NOMO-1 treated with dmso at 0.1 percent for 144 hours (cell line): ENCODE measurements around the gene POLR2I.
"Not testable (repeated sequence)": the region's sequence is repeated elsewhere in the genome, so short reads cannot be mapped to it uniquely, and the experiment has no call there.

Experiments
- DNase-seq: peaks from one replicate; lab custom pipeline; 2025; ENCODE audit not compliant: unreplicated experiment; lab: John Stamatoyannopoulos, UW

The POLR2I gene

DNA sequence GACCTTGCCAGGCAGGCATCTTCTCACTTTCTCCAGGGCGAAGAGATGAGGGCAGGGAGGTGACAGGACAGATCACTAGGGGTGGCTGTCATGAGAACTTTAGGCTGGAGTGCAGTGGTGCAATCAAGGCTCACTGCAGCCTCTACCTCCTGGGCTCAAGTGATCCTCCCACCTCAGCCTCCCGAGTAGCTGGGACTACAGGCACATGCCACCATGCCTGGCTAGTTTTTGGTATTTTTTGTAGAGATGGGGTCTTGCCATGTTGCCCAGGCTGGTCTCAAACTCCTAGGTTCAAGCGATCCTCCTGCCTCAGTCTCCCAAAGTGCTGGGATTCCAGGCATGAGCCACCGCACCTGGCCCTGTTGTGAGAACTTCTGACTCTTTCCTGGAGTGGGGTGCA is 20.2 kb upstream of the POLR2I start:
- not testable (repeated sequence) for DNase-seq

DNA sequence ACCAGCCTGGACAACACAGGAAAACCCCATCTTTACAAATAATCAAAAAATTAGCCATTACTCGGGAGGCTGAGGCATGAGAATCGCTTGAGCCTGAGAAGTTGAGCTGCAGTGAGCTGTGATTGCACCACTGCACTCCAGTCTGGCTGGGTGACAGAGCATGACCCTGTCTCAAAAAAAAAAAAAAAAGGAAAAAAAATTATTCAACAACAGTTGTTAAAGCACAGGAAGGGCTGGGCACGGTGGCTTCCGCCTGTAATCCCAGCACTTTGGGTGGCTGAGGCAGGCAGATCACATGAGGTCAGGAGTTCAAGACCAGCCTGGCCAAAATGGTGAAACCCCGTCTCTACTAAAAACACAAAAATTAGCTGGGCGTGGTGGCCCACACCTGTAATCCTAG is 16.5 kb upstream of the POLR2I start:
- not testable (repeated sequence) for DNase-seq

DNA sequence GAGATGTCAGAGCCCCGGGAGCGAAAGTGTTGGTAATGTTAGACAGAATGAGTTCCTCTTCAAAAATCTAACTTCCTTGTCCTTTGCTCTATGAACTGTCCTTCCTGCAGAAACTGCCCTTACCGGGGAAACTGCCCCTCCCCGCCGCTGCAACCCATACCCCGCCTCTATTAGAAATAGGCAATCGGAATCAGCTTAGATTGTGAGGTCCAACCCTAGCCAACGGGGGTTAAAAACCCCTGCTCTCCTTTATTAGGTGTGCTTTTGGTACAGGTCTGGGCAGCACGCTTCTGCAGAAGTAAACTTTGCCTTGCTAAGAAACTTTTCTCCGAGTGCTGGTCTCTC is 13.7 kb upstream of the POLR2I start:
- peak; percentile 60 for DNase-seq

DNA sequence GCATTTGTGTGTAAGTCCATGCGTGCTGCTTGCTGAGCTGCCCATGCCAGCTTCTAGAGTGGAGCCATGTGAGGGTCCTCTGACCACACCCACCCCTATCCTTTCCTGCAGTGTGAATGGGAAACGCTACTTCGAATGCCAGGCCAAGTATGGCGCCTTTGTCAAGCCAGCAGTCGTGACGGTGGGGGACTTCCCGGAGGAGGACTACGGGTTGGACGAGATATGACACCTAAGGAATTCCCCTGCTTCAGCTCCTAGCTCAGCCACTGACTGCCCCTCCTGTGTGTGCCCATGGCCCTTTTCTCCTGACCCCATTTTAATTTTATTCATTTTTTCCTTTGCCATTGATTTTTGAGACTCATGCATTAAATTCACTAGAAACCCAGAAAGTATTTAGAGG is 10.9 kb upstream of the POLR2I start:
- no peak for DNase-seq

DNA sequence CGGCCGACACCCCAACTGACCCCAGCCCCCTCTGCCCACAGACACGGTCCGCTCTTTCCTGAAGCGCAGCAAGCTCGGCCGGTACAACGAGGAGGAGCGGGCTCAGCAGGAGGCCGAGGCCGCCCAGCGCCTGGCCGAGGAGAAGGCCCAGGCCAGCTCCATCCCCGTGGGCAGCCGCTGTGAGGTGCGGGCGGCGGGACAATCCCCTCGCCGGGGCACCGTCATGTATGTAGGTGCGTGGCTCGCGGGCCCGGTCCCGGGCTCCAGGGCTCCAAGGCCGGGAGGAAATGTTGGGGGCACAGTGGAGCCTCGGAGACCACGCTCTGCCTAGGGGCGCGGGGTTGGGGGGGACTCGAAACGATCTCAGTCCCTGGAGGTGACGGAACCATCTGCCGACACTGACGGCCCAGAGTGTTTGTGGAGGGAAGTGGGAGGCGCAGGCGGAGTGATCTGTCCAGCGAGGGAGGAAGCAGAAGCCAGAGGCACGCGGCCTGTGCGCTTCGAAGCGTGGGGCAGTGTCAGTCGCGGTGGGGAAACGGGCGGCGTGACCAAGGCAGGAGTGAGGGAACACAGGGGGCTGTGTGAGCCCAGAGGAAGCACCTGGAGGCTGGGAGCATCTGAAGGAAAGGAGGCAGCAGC is 6.9 kb upstream of the POLR2I start:
- DNase-seq: no peak

DNA sequence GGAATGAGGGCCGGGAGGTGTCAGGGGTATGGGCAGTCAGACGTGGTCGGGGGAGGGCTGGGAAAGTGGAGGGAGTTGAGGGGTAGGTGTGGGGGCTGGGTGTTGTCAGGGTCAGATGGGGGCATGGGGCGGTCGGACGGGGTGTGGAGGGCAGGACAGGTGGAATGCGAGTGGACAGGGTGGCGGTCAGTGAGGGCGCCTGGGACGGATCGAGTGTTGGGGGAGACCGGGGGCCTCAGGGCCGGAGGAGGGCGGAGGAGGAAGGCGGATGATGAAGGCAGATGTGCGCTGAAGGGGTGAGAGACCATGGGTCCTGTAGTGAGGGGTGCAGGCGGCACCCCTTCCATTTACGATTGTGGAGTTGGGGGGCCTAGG is 6.3 kb upstream of the POLR2I start:
- no peak for DNase-seq

DNA sequence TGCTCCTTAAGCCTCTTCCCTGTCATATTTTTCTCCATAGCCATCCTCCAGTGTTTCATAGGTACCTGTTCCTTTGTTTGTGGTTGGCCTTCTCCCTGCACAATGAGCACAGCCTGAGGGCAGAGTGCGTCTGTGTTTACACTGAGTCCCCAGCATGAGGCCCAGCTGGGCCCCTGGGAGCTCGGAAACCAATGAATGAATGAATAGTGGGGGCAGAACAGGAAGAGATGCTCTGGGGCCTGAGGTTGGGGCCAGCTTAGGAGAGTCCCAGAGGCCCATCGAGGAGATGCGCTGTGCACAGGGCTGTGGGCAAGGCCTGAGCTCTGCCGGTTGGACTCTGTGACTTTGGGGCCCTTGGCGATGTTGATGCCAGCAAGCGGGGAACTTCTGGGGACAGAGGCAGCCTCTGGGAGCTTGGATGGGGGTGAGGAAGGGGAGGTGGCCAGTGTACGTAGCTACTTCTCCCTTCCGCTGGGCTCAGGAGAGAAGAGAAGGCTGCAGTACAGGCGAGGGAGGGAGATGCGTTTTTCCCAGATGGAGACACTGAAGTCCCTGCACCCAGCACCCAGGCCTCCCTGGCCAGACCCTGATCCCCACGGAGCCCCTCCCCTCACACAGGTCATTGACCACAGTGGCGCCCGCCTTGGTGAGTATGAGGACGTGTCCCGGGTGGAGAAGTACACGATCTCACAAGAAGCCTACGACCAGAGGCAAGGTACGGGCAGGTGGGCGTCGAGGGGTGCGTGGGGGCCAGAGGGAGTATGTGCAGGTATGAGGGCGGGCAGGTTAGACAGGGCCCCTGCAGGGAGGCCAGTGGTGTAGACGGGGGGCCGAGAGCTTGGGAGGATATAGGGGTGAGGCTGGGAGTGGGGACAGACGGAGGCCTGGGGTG is 5.7 kb upstream of the POLR2I start:
- no peak for DNase-seq

DNA sequence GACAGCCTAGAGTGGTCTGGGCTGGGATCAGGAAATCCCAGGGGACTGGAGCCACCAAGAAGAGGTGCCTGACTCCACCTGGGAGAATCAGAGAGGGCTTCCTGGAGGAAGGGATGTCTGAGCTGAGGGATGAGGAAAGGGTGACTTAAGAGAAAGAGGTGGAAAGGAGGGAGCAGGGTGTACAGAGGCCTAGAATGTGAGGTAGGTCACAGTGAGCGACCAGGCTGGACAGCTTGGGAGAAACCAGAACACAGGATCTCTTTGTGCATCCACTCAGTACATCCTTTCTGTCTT is 1.6 kb upstream of the POLR2I start:
- no peak for DNase-seq

DNA sequence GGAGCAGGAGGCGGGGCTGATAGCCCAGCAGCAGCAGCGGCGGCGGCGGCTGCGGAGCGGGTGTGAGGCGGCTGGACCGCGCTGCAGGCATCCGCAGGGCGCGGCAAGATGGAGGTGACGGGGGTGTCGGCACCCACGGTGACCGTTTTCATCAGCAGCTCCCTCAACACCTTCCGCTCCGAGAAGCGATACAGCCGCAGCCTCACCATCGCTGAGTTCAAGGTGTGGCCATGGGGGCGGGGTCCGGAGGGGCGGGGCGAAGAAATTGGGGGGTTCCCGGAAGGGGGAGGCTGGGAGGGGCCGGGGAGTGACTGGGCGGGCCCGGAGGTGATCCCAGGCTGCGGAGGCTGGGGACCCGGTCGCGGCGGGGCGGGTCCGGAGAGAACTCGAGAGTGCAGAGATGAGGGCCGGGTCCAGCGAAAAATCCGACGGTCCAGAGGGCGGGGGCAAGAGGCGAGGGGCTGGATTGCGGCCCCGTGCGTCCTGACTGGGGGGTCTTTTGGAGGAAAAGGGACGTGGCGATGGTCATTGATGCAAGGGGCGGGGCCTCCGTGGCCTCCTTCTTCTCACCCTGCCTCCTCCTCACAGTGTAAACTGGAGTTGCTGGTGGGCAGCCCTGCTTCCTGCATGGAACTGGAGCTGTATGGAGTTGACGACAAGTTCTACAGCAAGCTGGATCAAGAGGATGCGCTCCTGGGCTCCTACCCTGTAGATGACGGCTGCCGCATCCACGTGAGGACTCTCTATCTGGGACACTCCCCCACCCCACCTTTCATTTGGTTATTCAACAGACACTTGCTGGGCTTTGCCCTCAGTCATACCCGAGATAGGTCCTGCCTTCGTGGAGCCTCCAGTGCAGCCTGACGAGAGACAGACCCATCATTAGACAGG is 1.0 kb upstream of the POLR2I start, which contains the start of gene TBCB:
Gene TBCB (plus strand): TSS at position 16 of the 891 bp plus-strand sequence. CDS start 93 bp downstream, at position 109.
- peak; percentile 65 for DNase-seq

DNA sequence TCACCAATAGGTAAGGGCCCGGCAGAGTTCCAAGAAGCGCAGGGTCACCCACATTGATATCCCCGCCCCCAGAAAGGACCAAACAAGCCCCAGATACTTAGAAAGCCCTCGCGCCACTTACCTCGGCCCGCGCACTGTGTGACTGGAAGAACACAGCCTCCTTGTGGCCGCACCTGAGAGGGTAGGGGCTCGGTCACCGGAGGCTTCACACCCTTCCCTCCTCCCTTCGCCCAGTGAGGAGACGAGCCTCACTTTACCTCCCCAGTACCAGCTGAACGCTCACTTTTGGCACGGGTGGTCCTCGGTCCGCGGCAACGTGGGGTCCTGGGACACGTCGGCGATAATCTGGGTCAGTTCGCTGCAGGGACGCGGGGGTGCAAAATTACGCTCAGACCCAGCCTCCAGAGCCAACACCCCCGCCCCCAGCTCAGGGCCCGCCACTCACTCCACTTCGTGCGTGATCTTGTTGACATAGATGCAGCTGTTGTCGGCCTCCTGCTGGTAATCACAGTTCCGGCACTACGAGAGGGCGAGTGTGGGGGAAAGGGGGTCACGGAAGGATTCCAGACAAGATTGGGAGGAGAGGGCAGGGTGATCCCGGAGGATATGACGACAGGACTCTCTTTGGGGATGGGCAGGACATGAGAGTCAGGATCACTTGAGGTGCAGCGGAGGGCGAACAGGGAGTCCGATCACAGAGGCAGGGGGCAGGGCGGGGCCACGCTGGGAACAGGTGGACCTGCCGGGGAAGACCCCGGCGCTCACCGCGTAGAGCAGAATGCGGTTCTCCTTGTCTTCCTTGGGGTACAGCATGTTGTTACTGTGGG is 568 bp downstream of the POLR2I start:
- no peak for DNase-seq

DNA sequence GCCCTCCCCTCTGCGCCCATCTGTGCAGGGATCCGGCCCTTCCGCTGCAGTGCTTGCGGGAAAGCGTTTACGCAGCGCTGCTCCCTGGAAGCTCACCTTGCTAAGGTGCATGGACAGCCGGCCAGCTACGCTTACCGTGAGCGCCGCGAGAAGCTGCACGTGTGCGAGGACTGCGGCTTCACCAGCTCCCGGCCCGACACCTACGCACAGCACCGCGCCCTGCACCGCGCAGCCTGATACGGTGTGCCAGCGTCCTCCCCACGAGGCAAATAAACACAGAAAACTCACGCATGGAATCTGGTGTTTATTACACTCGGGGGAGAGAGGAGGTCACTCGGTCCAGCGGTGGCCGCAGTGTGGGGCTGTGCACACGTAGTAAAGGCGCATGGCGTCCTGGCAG is 1.2 kb downstream of the POLR2I start:
- no peak for DNase-seq

DNA sequence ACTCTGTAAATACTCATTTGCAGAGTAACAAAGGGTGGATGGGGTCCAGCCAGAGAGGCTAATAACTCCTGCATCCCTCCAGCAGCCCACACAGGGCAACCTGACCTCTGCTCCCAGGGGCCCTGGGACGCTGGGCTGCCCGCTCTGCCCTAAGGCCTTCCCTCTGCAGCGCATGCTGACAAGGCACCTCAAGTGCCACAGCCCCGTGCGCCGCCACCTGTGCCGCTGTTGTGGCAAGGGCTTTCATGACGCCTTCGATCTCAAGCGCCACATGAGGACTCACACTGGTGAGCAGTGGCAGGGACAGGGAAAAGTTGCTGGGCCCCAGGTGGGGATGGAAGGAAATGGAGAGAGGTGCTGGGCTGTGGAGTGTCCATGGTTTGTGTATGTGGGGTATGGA is 2.0 kb downstream of the POLR2I start:
- no peak for DNase-seq

DNA sequence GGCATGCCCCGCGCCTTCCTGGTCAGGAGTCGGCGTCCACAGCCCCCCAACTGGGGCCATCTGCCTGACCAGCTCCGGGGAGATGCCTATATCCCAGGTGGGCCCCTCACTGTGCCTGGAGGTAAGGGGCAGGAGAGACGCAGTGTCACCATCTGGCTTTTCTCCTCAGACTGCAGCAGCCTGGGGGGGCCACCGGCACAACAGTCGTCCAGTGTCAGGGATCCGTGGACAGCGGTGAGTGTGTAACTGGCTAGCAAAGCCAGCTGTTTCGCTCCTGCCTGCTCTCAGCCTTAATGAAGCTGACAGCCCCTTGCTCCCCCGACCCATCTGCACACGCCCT is 3.5 kb downstream of the POLR2I start:
- DNase-seq: no peak

DNA sequence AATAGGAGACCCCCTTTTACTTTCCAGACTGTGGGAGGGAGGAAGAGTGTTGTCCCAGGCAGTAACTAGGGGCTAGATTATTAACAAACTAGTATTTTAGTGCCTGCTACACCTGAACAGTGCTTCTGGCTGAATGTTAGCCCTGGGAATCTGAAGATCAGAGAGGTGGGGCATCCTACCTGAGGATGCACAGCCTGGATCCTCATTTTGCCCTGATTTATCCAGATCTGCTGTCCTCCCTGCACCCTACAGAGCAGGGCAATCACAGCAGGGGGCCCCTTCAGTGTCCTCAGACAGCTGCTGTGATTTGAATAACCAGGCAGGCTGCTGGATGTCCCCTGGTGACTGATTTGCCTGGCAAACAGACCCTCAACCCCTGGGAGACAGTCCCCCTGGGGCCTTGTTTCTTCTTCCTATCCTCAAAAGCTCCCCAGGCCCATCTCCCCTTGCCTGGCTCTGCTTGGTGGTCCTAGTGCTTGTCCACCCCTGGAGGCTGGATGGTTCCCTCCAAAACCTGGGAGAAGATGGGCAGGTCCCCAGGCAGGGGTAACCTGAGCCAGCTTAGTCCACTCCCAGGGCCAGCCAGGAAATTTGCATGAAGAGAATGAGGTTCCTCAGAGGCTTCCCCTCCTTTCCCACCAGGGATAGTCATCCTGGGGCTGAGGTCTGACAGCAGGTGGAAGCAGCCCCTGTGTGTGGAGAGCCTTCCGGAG is 4.0 kb downstream of the POLR2I start, which contains the start of gene OVOL3:
Gene OVOL3 (plus strand): TSS at position 657 of the 713 bp plus-strand sequence. CDS start 60 bp downstream, outside the sequence.
- DNase-seq: no peak

DNA sequence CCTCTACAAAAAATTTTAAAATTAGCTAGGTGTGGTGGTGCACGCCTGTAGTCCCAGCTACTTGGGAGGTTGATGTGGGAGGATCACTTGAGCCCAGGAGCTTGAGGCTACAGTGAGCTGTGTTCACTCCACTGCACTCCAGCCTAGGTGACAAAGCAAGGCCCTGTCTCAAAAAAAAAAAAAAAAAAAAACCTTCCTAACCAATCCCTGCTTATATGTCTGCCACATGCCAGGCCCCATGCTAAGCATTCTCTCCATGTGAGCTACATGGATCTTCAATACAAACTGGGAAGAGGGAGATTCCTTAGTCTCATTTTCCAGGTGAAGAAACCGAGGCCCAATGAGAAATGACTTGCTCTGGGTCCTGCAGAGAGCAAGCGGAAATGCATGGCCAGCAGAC is 6.0 kb downstream of the POLR2I start:
- no peak for DNase-seq

DNA sequence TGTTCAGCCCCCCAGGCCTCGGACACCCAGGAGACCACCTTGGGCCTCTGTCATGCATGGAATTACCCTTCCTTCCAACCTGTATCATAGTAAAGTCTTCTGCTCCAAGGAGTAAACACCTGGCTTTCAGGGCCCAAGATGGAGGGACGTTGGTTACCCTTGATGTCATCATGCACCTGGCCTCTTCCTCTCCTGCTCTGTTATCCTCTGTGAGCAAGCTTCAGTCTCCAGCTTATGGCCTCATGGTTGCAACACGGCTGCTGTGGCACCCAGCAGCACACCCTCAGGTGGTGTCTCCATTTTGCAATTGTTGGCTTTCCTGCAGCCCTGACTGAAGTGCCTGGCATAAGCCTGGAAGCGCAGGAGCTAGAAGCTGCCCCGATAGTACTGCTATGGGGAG is 7.7 kb downstream of the POLR2I start:
- no peak for DNase-seq

DNA sequence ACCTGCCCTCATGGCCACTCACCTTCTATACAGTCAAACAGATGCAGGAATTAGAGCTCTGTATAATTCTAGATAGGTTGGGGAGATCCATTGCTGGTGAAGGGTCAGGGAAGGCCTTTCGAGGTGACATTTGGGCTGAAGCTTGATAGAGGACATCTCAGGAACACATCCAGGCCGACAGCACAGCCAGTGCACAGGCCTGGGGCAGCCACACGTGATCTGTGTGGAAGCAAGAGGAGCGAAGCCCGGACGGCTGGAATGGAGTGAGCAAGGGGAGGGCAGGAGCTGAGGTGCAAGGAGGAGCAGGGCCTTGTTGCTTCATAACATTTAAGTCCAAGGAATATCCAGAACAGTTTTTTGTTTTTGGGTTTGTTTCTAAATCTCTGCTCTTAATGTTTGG is 8.2 kb downstream of the POLR2I start:
- DNase-seq: no peak

DNA sequence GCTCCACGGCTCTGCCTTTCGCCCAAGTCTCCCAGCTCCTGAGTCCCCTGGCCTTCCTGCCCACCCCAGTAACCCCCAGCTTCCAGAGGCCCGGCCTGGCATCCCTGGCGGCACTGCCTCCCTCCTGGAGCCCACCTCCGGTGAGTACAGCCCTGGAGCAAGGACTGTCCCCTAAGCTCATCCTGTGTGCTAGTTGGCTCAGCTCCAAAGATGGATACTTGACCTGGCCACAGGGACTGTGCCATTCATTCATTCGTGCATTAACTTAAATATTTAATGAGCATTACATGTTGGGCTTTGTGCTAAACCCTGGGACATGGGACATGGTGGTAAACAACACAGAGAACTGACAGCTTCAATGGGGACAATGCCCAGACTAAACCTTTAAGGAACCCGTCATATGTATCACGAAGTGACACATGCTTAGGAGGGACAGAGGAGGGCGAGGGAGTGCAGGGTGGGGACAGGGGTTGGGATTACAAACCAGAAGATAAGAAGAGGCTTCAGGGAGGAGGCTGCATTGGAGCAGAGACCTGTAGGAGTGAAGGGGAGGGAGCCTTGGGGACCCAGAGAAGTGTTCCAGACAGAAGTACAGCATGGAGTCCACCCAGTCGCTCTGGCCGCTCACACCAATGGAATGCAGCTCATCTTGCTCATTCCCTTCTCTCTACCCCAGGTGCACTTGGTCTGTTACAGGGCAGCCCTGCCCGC is 10.7 kb downstream of the POLR2I start:
- DNase-seq: no peak

DNA sequence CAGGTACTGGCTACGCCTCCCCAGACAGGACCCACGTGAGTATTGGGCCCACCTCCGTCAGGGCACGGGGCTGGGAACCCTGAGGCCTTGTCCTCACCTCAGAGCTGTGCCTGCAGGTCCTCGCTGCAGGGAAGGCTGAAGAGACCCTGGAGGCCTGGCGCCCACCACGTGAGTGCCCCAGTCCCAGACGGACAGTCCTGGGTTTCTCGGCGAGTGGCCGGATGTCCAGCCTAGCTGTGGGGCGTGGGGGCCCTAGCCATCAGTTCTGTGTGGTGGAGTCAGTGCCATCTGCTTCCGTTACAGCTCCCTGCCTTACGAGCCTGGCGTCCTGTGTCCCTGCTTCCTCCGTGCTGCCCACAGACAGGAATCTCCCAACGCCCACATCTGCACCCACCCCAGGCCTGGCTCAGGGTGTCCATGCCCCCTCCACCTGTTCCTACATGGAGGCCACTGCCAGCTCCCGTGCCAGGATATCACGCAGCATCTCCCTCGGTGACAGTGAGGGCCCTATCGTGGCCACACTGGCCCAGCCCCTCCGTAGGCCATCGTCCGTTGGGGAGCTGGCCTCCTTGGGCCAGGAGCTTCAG is 11.5 kb downstream of the POLR2I start:
- no peak for DNase-seq
